OCI-LY1 (cell line): Measurements from ENCODE around the gene TLE2.

ENCODE experiments used
- EZH2 ChIP-seq: fragments of 200-600 bp; sonication (generic), shearing (Covaris generic); IDR thresholded peaks from 2 replicates; pipeline ENCODE4 v1.8.0; 2017; ENCODE audit warnings: borderline replicate concordance, mixed run types, mild to moderate bottlenecking, antibody characterized with exemption, low read length, moderate library complexity, mixed read lengths
- TF ChIP-seq, protein P1 (sequence below): fragments of 200-600 bp; sonication (generic), shearing (Covaris generic); IDR thresholded peaks from 2 replicates; pipeline ENCODE4 v1.5.1; 2017; ENCODE audit warnings: mild to moderate bottlenecking, antibody characterized with exemption, low read length, moderate library complexity, mixed read lengths

GRCh38 chr19:2957160-2957559 lies 71.9 kb downstream of the TLE2 start:
- TF ChIP-seq, protein P1, sequence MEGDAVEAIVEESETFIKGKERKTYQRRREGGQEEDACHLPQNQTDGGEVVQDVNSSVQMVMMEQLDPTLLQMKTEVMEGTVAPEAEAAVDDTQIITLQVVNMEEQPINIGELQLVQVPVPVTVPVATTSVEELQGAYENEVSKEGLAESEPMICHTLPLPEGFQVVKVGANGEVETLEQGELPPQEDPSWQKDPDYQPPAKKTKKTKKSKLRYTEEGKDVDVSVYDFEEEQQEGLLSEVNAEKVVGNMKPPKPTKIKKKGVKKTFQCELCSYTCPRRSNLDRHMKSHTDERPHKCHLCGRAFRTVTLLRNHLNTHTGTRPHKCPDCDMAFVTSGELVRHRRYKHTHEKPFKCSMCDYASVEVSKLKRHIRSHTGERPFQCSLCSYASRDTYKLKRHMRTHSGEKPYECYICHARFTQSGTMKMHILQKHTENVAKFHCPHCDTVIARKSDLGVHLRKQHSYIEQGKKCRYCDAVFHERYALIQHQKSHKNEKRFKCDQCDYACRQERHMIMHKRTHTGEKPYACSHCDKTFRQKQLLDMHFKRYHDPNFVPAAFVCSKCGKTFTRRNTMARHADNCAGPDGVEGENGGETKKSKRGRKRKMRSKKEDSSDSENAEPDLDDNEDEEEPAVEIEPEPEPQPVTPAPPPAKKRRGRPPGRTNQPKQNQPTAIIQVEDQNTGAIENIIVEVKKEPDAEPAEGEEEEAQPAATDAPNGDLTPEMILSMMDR = no peak
- TF ChIP-seq EZH2 = no peak
